ENCODE measurements around the gene EIF2AK3. TPM values are rescaled to one million over a fixed set of nuclear protein-coding genes. Genes with fewer than 3 reads are reported as not detected.

Gene EIF2AK3
- total and polyA plus RNA-seq, 10 of the 15 experiments (the other 5 are each of a cell fraction or from before 2014, with no cell fraction given), result 5.0 to 44.7 (median 22.4) TPM

DNA sequence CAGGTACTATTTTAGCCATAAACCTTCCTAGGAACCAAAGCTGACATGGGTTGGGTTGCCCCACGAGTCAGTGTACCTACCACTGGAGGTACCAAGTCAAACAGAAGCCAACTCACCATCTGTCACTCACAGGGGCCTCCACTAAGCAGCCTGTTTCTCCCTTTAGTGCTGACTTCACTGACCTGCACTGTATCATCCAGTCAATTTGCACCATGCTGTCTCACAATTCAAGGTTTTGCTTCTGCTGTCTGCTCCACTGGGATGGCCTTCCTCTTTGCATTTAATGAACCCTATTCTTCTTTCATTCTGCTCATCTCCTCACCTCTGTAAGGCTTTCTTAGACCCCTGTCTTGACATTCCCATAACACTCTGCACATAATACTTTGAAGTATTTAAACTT is 47.2 kb downstream of the EIF2AK3 start:
- ChIA-PET SMC1A (ENCODE audit: uncharacterized antibody, unreplicated experiment) (interaction anchor here (0.6 to 6.1 kb wide), 2 partner anchors 10 to 89 kb away, joined by 4 to 38 read pairs; no protein-coding TSS in a partner anchor), RAD21 (ENCODE audit: unreplicated experiment) (no interaction called here), POLR2A (no interaction called here), CTCF (interaction anchor here (1.3 to 7.0 kb wide), 3 partner anchors 8 to 91 kb away, joined by 5 to 74 read pairs (median 6); no protein-coding TSS in a partner anchor)
- no peaks in the 10 kb centered on the region for H4K20me1 ChIP-seq (ENCODE audit: control insufficient read depth, insufficient read depth)
- no TSS peak for BruUV-seq (replicated peaks)
- ATAC-seq, result no peak; the same call in 2 of the 3 replicates
- no peaks in the 10 kb centered on the region for H3K27me3 ChIP-seq (replicated peaks in 1 of 2; ENCODE audit: control insufficient read depth in 2 of 2, insufficient read depth in 2 of 2, low read length in 1 of 2)
- H3K27ac ChIP-seq (ENCODE audit: control insufficient read depth, insufficient read depth), result no peak overlapping the region
- WGBS (ENCODE audit: insufficient coverage, insufficient replicate concordance, low lambda C conversion rate, missing lambda C conversion rate), result 100% methylated on average over 1 of the region's 1 CpG
- intact Hi-C loops (cut with micrococcal nuclease; ENCODE audit: unreplicated experiment), result no loop called here
- peak; percentile 56; the same call in 1 of the 2 replicates for TF ChIP-seq POLR2AphosphoS5 (IDR thresholded peaks at IDR 0.05; ENCODE audit: low read length)
- TF ChIP-seq SMARCA5 (IDR thresholded peaks at IDR 0.05), result no peak
- TF ChIP-seq SIX5 (IDR thresholded peaks at IDR 0.05; ENCODE audit: low read depth, low read length, severe bottlenecking), result no peak
- TF ChIP-seq CHD4 (IDR thresholded peaks at IDR 0.05), result no peak
- TF ChIP-seq NFYA (IDR thresholded peaks at IDR 0.05; ENCODE audit: borderline replicate concordance, low read depth, low read length), result no peak
- TF ChIP-seq BCL11A (IDR thresholded peaks at IDR 0.05; ENCODE audit: low read depth, low read length), result no peak
- H3K4me1 ChIP-seq (ENCODE audit: control insufficient read depth, insufficient read depth, low read length), result peaks cover 3% of the 10 kb centered on the region; the same call in 1 of the 2 replicates
- FAIRE-seq, result no peak
- no peak for DNase-seq (ENCODE audit: low read depth, low spot score)
- no peaks in the 10 kb centered on the region for H3K9me3 ChIP-seq (replicated peaks; ENCODE audit: control insufficient read depth, insufficient read depth, low read length)
- in situ Hi-C loops (cut with MboI), result no loop called here
- no peaks in the 10 kb centered on the region for H3K79me2 ChIP-seq (ENCODE audit: control insufficient read depth, insufficient read depth, low read length)
- no peak overlapping the region for H3K9ac ChIP-seq (ENCODE audit: control insufficient read depth, insufficient read depth, low read length)
- peaks cover 4 to 31% of the 10 kb centered on the region in 2 experiments for H3K36me3 ChIP-seq (ENCODE audit: control insufficient read depth in 2 of 2, insufficient read depth in 2 of 2, low read length in 1 of 2)
- no peak overlapping the region for H3K4me3 ChIP-seq
- no peak overlapping the region for H2AFZ ChIP-seq (ENCODE audit: control insufficient read depth, low read depth, low read length)
- H3K4me2 ChIP-seq (ENCODE audit: control insufficient read depth, insufficient read depth), result no peak overlapping the region

DNA sequence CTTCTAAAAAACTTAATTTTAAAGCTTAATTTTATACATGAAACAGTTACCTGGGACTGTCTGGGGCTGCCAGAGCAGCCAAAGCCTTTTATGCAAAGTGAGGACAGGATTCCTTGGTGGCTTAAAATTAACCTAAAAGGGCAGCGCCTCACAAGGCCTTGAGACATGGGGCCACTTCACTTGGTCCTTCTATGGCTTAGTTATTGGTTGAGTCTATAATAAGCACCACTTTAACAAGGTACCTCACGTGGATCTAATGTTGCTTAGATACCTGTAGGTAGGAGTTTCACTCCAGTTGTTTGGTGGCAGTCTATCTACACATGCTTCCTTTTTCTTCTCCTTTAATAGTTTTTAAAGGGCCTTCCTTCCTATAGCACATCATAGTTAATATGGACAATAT is 51.6 kb downstream of the EIF2AK3 start:
- H3K36me3 ChIP-seq (ENCODE audit: control insufficient read depth in 2 of 2, insufficient read depth in 2 of 2, low read length in 1 of 2), result peaks cover 6 to 34% of the 10 kb centered on the region in 2 experiments
- in situ Hi-C loops (cut with MboI), result no loop called here
- peaks cover 10% of the 10 kb centered on the region; the same call in 1 of the 2 replicates for H3K4me1 ChIP-seq (ENCODE audit: control insufficient read depth, insufficient read depth, low read length)
- intact Hi-C loops (cut with micrococcal nuclease; ENCODE audit: unreplicated experiment), result loop anchor here (10.0 kb wide), 1 partner anchor 381 kb away; no protein-coding TSS in a partner anchor
- ChIA-PET RAD21 (ENCODE audit: unreplicated experiment) (no interaction called here), SMC1A (ENCODE audit: uncharacterized antibody, unreplicated experiment) (interaction anchor here (0.7 to 2.3 kb wide), 6 partner anchors 9 to 96 kb away, joined by 3 to 12 read pairs (median 4); no protein-coding TSS in a partner anchor), CTCF (interaction anchor here (0.7 to 1.2 kb wide), 3 partner anchors 15 to 116 kb away, joined by 3 to 4 read pairs (median 3); no protein-coding TSS in a partner anchor), POLR2A (interaction anchor here (1.0 kb wide), 1 partner anchor 15 kb away, joined by 3 read pairs; no protein-coding TSS in a partner anchor)
- H2AFZ ChIP-seq (ENCODE audit: control insufficient read depth, low read depth, low read length), result no peak overlapping the region
- DNase-seq (ENCODE audit: low read depth, low spot score) (no peak), FAIRE-seq (no peak), ATAC-seq (no peak)
- H3K4me3 ChIP-seq, result no peak overlapping the region
- H3K9me3 ChIP-seq (replicated peaks; ENCODE audit: control insufficient read depth, insufficient read depth, low read length), result no peaks in the 10 kb centered on the region
- H3K27ac ChIP-seq (ENCODE audit: control insufficient read depth, insufficient read depth), result no peak overlapping the region
- no peak overlapping the region for H3K4me2 ChIP-seq (ENCODE audit: control insufficient read depth, insufficient read depth)
- no peaks in the 10 kb centered on the region for H3K27me3 ChIP-seq (replicated peaks in 1 of 2; ENCODE audit: control insufficient read depth in 2 of 2, insufficient read depth in 2 of 2, low read length in 1 of 2)
- BruUV-seq (replicated peaks), result no TSS peak
- WGBS (ENCODE audit: insufficient coverage, insufficient replicate concordance, low lambda C conversion rate, missing lambda C conversion rate), result 50% methylated on average over 2 of the region's 2 CpGs
- no peaks in the 10 kb centered on the region; the same call in 1 of the 2 replicates for H3K79me2 ChIP-seq (ENCODE audit: control insufficient read depth, insufficient read depth, low read length)
- no peaks in the 10 kb centered on the region for H4K20me1 ChIP-seq (ENCODE audit: control insufficient read depth, insufficient read depth)
- H3K9ac ChIP-seq (ENCODE audit: control insufficient read depth, insufficient read depth, low read length), result no peak overlapping the region
- TF ChIP-seq, protein P1, sequence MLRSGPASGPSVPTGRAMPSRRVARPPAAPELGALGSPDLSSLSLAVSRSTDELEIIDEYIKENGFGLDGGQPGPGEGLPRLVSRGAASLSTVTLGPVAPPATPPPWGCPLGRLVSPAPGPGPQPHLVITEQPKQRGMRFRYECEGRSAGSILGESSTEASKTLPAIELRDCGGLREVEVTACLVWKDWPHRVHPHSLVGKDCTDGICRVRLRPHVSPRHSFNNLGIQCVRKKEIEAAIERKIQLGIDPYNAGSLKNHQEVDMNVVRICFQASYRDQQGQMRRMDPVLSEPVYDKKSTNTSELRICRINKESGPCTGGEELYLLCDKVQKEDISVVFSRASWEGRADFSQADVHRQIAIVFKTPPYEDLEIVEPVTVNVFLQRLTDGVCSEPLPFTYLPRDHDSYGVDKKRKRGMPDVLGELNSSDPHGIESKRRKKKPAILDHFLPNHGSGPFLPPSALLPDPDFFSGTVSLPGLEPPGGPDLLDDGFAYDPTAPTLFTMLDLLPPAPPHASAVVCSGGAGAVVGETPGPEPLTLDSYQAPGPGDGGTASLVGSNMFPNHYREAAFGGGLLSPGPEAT (IDR thresholded peaks at IDR 0.05; ENCODE audit: low read depth), result no peak
- TF ChIP-seq SP1 (IDR thresholded peaks at IDR 0.05; ENCODE audit: low read depth, low read length) (no peak), PBX3 (IDR thresholded peaks at IDR 0.05; ENCODE audit: insufficient replicate concordance, low read depth, low read length) (no peak)
- TF ChIP-seq, protein P2, sequence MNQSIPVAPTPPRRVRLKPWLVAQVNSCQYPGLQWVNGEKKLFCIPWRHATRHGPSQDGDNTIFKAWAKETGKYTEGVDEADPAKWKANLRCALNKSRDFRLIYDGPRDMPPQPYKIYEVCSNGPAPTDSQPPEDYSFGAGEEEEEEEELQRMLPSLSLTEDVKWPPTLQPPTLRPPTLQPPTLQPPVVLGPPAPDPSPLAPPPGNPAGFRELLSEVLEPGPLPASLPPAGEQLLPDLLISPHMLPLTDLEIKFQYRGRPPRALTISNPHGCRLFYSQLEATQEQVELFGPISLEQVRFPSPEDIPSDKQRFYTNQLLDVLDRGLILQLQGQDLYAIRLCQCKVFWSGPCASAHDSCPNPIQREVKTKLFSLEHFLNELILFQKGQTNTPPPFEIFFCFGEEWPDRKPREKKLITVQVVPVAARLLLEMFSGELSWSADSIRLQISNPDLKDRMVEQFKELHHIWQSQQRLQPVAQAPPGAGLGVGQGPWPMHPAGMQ (IDR thresholded peaks at IDR 0.05; ENCODE audit: borderline replicate concordance), result no peak
